GM15510 (cell line): ENCODE results near the gene SF3B4.

ENCODE experiments used
- POLR2A ChIP-seq: IDR thresholded peaks from 3 replicates; pipeline ENCODE4 v1.6.1; 2011; ENCODE audit warnings: borderline replicate concordance; ENCODE audit not compliant: insufficient read length; ENCODE audit errors: extremely low read depth

The SF3B4 gene

GRCh38 chr1:149884433-149885338 is 42.9 kb downstream of the SF3B4 start:
- TF ChIP-seq POLR2A, result no peak

GRCh38 chr1:149883598-149884247 is 43.9 kb downstream of the SF3B4 start:
- TF ChIP-seq POLR2A, result no peak

- no peak for TF ChIP-seq POLR2A
These were observed 45.7 kb downstream of the SF3B4 start for GRCh38 chr1:149881876-149882275.

- no peak for TF ChIP-seq POLR2A
These were observed 48.0 kb downstream of the SF3B4 start for GRCh38 chr1:149879556-149879955.

GRCh38 chr1:149877211-149877946 is 50.2 kb downstream of the SF3B4 start:
- TF ChIP-seq POLR2A, result no peak
